HepG2 (cell line): ENCODE measurements around the gene BBS9. TPM values are rescaled to one million over a fixed set of nuclear protein-coding genes. Genes with fewer than 3 reads are reported as not detected.

Experiments
- ATAC-seq: fragments of 200-7000 bp; cut with Tn5 transposase; 3 replicates; pipeline ENCODE4 v1.9.1; 2020; ENCODE audit warnings: mild to moderate bottlenecking, moderate library complexity
- BruUV-seq: library from RNA; stranded (reverse); fragments of 400-500 nt; replicated peaks from 2 replicates; lab custom pipeline; 2021; lab: Mats Ljungman, UMichigan
- CTCF ChIA-PET: fragments of 300-600 bp; formaldehyde crosslinking; extraction: SDS; loops from one replicate; lab custom pipeline; 2021; ENCODE audit warnings: low total read pairs, inconsistent platforms, low intra/inter-chr PET ratio; lab: Yijun Ruan, JAX
- POLR2A ChIA-PET: fragments of 350-600 bp; sonication (Branson Sonifier 250); formaldehyde crosslinking; loops from one replicate; lab custom pipeline; 2020; ENCODE audit warnings: antibody characterized with exemption, inconsistent platforms; lab: Yijun Ruan, JAX
- DNase-seq: peaks from one replicate; pipeline ENCODE4 v3.0.0-alpha.2; 2015; ENCODE audit warnings: low spot score
- FAIRE-seq: peaks from 3 replicates; lab custom pipeline; 2011; peaks lifted over from hg19 to GRCh38; lab: Jason Lieb, UNC
- H2AFZ ChIP-seq: one replicate; pipeline ENCODE4 v1.6.1; 2011; ENCODE audit warnings: low read length, inconsistent platforms
- H3K27ac ChIP-seq: fragments of 300-600 bp; 3 replicates; pipeline ENCODE4 v1.8.0; 2011; ENCODE audit warnings: mixed run types, mild to moderate bottlenecking, mixed read lengths, low read length, inconsistent platforms; ENCODE audit not compliant: insufficient read depth; ENCODE audit errors: extremely low read length
- H3K27me3 ChIP-seq, 2 experiments: fragments of 200-600 bp in 1 of 2; 2 replicates in 1 of 2; 3 replicates in 1 of 2; pipeline versions ENCODE4 v1.6.0 to v1.8.0; 2011; ENCODE audit warnings: low read length in 2 of 2, mild to moderate bottlenecking in 2 of 2, moderate library complexity in 2 of 2, inconsistent platforms in 1 of 2; ENCODE audit not compliant: insufficient read depth in 2 of 2, control insufficient read depth in 1 of 2
- H3K36me3 ChIP-seq, 2 experiments: fragments of 200-600 bp in 1 of 2; replicated peaks in 1 of 2; 2 replicates in 1 of 2; 3 replicates in 1 of 2; pipeline versions ENCODE4 v1.5.1 to v1.8.0; 2011; ENCODE audit warnings: low read length in 2 of 2, inconsistent platforms in 1 of 2; ENCODE audit not compliant: insufficient read depth in 2 of 2, control insufficient read depth in 1 of 2
- H3K4me1 ChIP-seq: 2 replicates; pipeline ENCODE4 v1.5.1; 2012; ENCODE audit warnings: low read length, inconsistent platforms; ENCODE audit not compliant: insufficient read depth
- H3K4me2 ChIP-seq: 2 replicates; pipeline ENCODE4 v1.6.0; 2011; ENCODE audit warnings: low read depth, low read length, inconsistent platforms
- H3K4me3 ChIP-seq, 3 experiments: fragments of 200-600 bp in 1 of 3; sonication (generic), shearing (Covaris generic) in 1 of 3; replicated peaks in 1 of 3; 2 replicates each; pipeline ENCODE4 v1.5.1; 2011 to 2016; ENCODE audit warnings: low read length in 3 of 3, inconsistent platforms in 2 of 3, low read depth in 2 of 3, mild to moderate bottlenecking in 2 of 3, control low read depth in 1 of 3, mixed read lengths in 1 of 3; ENCODE audit not compliant: insufficient read depth in 1 of 3
- H3K79me2 ChIP-seq: one replicate; pipeline ENCODE4 v1.6.1; 2011; ENCODE audit warnings: low read length, inconsistent platforms; ENCODE audit not compliant: insufficient read depth
- H3K9ac ChIP-seq: 2 replicates; pipeline ENCODE4 v1.6.0; 2011; ENCODE audit warnings: mild to moderate bottlenecking, low read depth, low read length, inconsistent platforms; ENCODE audit not compliant: insufficient read depth
- H3K9me3 ChIP-seq: 2 replicates; pipeline ENCODE4 v1.5.1; 2012; ENCODE audit warnings: mild to moderate bottlenecking, low read length
- H4K20me1 ChIP-seq: 2 replicates; pipeline ENCODE4 v1.6.0; 2011; ENCODE audit warnings: inconsistent platforms, mild to moderate bottlenecking, low read length, moderate library complexity; ENCODE audit not compliant: insufficient read depth
- AHR ChIP-seq: IDR thresholded peaks from 2 replicates; pipeline ENCODE4 v1.6.1; 2018; ENCODE audit warnings: missing genetic modification reagents, missing compliant biosample characterization
- FOXM1 ChIP-seq: sonication (generic); formaldehyde crosslinking; IDR thresholded peaks from 2 replicates; pipeline ENCODE4 v1.5.0; 2020; ENCODE audit warnings: missing genetic modification reagents
- GABPB1 ChIP-seq: IDR thresholded peaks from 2 replicates; pipeline ENCODE4 v1.6.1; 2016; ENCODE audit warnings: mild to moderate bottlenecking, missing genetic modification reagents, moderate library complexity, missing compliant biosample characterization
- HDAC6 ChIP-seq: fragments of 200-600 bp; sonication (generic); IDR thresholded peaks from 2 replicates; pipeline ENCODE4 v1.7.0; 2017; ENCODE audit warnings: mild to moderate bottlenecking, antibody characterized with exemption, low read length, low read depth
- MXI1 ChIP-seq: IDR thresholded peaks from 3 replicates; pipeline ENCODE4 v1.6.1; 2012; ENCODE audit warnings: low read depth, low read length, inconsistent platforms, borderline replicate concordance
- RARA ChIP-seq: IDR thresholded peaks from 2 replicates; pipeline ENCODE4 v1.6.1; 2016; ENCODE audit warnings: missing genetic modification reagents, missing compliant biosample characterization
- SAP130 ChIP-seq: IDR thresholded peaks from 2 replicates; pipeline ENCODE4 v1.6.1; 2016; ENCODE audit warnings: low read depth
- SP1 ChIP-seq, 2 experiments: fragments of 450-650 bp in 1 of 2; sonication (generic) in 1 of 2; formaldehyde crosslinking in 1 of 2; IDR thresholded peaks; 2 replicates each; pipeline versions ENCODE4 v1.4.0 to v1.6.1; 2016 to 2020; ENCODE audit warnings: missing genetic modification reagents in 1 of 2
- ZNF431 ChIP-seq: sonication (generic); formaldehyde crosslinking; IDR thresholded peaks from 2 replicates; pipeline ENCODE4 v1.9.0; 2022; ENCODE audit warnings: missing genetic modification reagents, low read depth, mild to moderate bottlenecking, borderline replicate concordance
- ZNF605 ChIP-seq: sonication (generic); formaldehyde crosslinking; IDR thresholded peaks from 2 replicates; pipeline ENCODE4 v1.8.0; 2022; ENCODE audit warnings: mild to moderate bottlenecking, missing genetic modification reagents
- WGBS: methylation state at CpG from one replicate; pipeline ENCODE4 v1.1.6; 2017; ENCODE audit warnings: low lambda C conversion rate; 5-methylcytosine and 5-hydroxymethylcytosine counted together
- in situ Hi-C: cut with HindIII; loops from 2 replicates; pipeline ENCODE4 v1.10.0; 2017; ENCODE audit warnings: low pct_unique_long_range_greater_than_20kb; ENCODE audit not compliant: extremely low pct_ligation_motif_present
- intact Hi-C: fragments of 100-400 bp; cut with micrococcal nuclease; formaldehyde crosslinking; loops from one replicate; pipeline ENCODE4 v1.10.0; 2022; ENCODE audit not compliant: unreplicated experiment
- polyA plus RNA-seq, 8 experiments: library from polyadenylated mRNA; depleted of rRNA in 3 of 8; stranded (reverse) in 7 of 8; unstranded in 1 of 8; fragments of >200 nt; fragmentation: Illumina TruSeq in 4 of 8; extraction: Trizol in 4 of 8; gene quantifications; 2 replicates each; pipeline versions ENCODE4 v1.2.1 to v1.2.3, GENCODE V29; 2011 to 2016; ENCODE audit warnings: low read depth in 4 of 8, missing spikeins in 1 of 8, mixed read lengths in 1 of 8; ENCODE audit not compliant: insufficient read depth in 1 of 8
- total RNA-seq, 5 experiments: library from RNA; depleted of rRNA; stranded (reverse); fragments of >200 nt; fragmentation: Illumina TruSeq; extraction: Trizol; gene quantifications; 2 replicates each; pipeline ENCODE4 v1.2.3, GENCODE V29; 2016; ENCODE audit warnings: low read depth in 1 of 5
- TF ChIP-seq, protein P1 (sequence below): sonication (generic); formaldehyde crosslinking; IDR thresholded peaks from 2 replicates; pipeline ENCODE4 v1.5.0; 2020; ENCODE audit warnings: missing genetic modification reagents
- TF ChIP-seq, protein P2 (sequence below): fragments of 450-650 bp; IDR thresholded peaks from 2 replicates; pipeline ENCODE4 v1.6.1; 2016

BBS9 gene
- total and polyA plus RNA-seq, 2 of the 13 experiments (the other 11 are each of a cell fraction or from before 2014, with no cell fraction given) = 5.1 to 7.8 TPM

DNA sequence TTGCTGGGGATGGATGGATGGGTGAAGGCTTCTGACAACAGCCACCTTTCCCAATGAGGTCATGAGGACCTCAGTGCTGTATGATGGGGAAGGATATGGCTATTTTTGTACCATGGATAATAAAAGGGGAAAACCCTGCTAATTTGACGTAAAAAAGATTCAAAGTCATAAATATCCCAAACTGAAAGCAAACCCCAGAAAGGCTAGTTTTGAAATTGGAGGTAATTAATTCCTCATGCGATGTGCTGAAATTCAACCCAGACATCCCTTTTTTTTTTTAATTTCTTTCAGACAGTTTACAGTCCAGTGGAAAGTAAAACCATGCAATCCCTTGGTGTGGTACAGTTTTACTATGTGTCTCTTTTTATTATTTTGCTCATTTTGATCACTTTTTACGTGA lies 521.5 kb downstream of the BBS9 start (continued):
- TF ChIP-seq, protein P1, sequence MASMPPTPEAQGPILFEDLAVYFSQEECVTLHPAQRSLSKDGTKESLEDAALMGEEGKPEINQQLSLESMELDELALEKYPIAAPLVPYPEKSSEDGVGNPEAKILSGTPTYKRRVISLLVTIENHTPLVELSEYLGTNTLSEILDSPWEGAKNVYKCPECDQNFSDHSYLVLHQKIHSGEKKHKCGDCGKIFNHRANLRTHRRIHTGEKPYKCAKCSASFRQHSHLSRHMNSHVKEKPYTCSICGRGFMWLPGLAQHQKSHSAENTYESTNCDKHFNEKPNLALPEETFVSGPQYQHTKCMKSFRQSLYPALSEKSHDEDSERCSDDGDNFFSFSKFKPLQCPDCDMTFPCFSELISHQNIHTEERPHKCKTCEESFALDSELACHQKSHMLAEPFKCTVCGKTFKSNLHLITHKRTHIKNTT (CRISPR knock-in tag) = no peak
- TF ChIP-seq SAP130 (CRISPR knock-in tag) (no peak), SP1 (IDR thresholded peaks at IDR 0.05) (no peak), SP1 (CRISPR knock-in tag; IDR thresholded peaks at IDR 0.05) (no peak), AHR (CRISPR knock-in tag) (no peak), HDAC6 (no peak)

DNA sequence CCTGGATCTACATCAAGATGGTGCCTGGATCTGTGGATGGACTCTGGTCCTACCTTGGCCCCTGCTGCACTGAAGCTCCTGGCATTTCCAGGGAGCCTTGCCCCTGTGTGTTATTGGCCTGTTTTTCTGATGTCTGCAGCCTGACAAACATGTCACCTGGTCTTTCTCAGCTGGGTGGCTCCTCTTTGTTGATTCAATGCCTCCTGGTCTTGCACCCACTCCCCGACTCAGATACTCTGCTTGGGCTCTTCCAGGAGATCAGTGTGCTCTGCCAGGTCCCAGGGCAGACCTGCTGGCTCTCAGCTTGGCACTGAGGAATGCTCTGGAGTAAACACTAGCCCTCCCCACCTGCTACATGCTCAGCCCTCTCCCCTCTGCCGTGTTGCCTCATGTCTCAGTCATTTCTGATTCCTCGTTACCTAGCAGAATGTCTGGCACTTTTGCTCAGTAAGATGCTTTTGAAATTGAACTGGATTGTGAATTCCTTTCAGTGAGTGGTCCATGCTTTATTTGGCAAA lies 522.7 kb downstream of the BBS9 start:
- H2AFZ ChIP-seq = no peak overlapping the region
- H3K79me2 ChIP-seq = no peaks in the 10 kb centered on the region
- H4K20me1 ChIP-seq = no peaks in the 10 kb centered on the region
- FAIRE-seq (no peak), DNase-seq (no peak), ATAC-seq (no peak)
- no peaks in the 10 kb centered on the region for H3K4me1 ChIP-seq
- POLR2A ChIA-PET = no interaction called here
- TF ChIP-seq, protein P2, sequence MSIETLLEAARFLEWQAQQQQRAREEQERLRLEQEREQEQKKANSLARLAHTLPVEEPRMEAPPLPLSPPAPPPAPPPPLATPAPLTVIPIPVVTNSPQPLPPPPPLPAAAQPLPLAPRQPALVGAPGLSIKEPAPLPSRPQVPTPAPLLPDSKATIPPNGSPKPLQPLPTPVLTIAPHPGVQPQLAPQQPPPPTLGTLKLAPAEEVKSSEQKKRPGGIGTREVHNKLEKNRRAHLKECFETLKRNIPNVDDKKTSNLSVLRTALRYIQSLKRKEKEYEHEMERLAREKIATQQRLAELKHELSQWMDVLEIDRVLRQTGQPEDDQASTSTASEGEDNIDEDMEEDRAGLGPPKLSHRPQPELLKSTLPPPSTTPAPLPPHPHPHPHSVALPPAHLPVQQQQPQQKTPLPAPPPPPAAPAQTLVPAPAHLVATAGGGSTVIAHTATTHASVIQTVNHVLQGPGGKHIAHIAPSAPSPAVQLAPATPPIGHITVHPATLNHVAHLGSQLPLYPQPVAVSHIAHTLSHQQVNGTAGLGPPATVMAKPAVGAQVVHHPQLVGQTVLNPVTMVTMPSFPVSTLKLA = no peak
- TF ChIP-seq RARA (CRISPR knock-in tag) (no peak), FOXM1 (CRISPR knock-in tag) (no peak), ZNF431 (CRISPR knock-in tag) (no peak), MXI1 (no peak), ZNF605 (CRISPR knock-in tag) (no peak), GABPB1 (no peak)
- H3K27me3 ChIP-seq = no peaks in the 10 kb centered on the region
- no peaks in the 10 kb centered on the region for H3K9me3 ChIP-seq
- no peaks in the 10 kb centered on the region for H3K36me3 ChIP-seq
- intact Hi-C loops = no loop called here
- in situ Hi-C loops = no loop called here
- no TSS peak for BruUV-seq
- H3K27ac ChIP-seq = no peak overlapping the region
- no peak overlapping the region for H3K4me3 ChIP-seq
- WGBS = 23% methylated on average over 3 of the region's 3 CpGs
- no peak overlapping the region for H3K9ac ChIP-seq
- no peak overlapping the region for H3K4me2 ChIP-seq
- CTCF ChIA-PET = no interaction called here
